ENCODE data around the gene PPP4R3A.

DNA sequence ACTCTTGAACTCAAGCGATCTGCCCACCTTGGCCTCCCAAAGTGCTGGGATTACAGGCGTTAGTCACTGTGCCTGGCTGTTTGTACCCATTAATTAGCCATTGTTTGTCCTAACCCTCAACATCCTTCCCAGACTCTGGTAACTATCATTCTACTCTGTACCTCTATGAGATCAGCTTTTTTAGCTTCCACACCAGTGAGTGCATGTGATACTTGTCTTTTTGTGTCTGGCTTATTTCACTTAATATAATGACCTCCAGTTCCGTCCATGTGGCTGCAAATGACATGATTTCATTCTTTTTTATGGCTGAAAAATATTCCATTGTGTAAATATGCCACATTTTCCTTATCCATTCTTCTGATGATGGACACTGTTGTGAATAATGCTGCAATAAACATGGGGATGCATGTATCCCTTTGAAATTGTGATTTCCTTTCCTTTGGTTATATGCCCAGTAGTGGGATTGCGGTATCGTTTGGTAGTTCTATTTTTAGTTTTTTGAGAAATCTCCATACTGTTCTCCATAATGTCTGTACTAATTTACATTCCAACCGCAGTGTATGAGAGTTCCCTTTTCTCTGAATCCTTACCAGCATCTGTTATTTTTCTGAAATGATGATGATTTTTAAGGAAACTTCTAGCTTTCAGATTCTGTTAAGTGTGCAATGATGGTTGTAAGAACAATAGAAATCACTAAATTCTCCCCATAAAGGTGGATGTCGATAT is 6.7 kb upstream of the PPP4R3A start:
- TF ChIP-seq, protein P1, sequence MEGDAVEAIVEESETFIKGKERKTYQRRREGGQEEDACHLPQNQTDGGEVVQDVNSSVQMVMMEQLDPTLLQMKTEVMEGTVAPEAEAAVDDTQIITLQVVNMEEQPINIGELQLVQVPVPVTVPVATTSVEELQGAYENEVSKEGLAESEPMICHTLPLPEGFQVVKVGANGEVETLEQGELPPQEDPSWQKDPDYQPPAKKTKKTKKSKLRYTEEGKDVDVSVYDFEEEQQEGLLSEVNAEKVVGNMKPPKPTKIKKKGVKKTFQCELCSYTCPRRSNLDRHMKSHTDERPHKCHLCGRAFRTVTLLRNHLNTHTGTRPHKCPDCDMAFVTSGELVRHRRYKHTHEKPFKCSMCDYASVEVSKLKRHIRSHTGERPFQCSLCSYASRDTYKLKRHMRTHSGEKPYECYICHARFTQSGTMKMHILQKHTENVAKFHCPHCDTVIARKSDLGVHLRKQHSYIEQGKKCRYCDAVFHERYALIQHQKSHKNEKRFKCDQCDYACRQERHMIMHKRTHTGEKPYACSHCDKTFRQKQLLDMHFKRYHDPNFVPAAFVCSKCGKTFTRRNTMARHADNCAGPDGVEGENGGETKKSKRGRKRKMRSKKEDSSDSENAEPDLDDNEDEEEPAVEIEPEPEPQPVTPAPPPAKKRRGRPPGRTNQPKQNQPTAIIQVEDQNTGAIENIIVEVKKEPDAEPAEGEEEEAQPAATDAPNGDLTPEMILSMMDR (IDR thresholded peaks at IDR 0.05; ENCODE audit: low read depth, low read length): no peak
- no peak for TF ChIP-seq POLR2A (IDR thresholded peaks at IDR 0.05; ENCODE audit: extremely low read depth, insufficient read length)
- no peak for TF ChIP-seq MYC (IDR thresholded peaks at IDR 0.05; ENCODE audit: low read depth, low read length)
- TF ChIP-seq, protein P2, sequence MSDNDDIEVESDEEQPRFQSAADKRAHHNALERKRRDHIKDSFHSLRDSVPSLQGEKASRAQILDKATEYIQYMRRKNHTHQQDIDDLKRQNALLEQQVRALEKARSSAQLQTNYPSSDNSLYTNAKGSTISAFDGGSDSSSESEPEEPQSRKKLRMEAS (IDR thresholded peaks at IDR 0.05; ENCODE audit: low read depth, low read length): no peak

Measured in NB4 (cell line).